Neural cell (in vitro differentiated cells): ENCODE data around the gene HDAC4.

Experiments
- CTCF ChIP-seq: fragments of 450-650 bp; IDR thresholded peaks from 2 replicates; pipeline ENCODE4 v1.5.1; 2014; ENCODE audit warnings: antibody characterized with exemption, mild to moderate bottlenecking, moderate library complexity; ENCODE audit not compliant: poor library complexity, severe bottlenecking
- EP300 ChIP-seq: fragments of 450-650 bp; conservative IDR thresholded peaks from 2 replicates; pipeline ENCODE4 v1.6.1; 2014; ENCODE audit warnings: antibody characterized with exemption, mild to moderate bottlenecking, moderate library complexity; ENCODE audit not compliant: poor library complexity, severe bottlenecking
- REST ChIP-seq: IDR thresholded peaks from 2 replicates; pipeline ENCODE4 v1.6.1; 2012; ENCODE audit warnings: borderline replicate concordance
- TAF1 ChIP-seq: IDR thresholded peaks from 2 replicates; pipeline ENCODE4 v1.6.1; 2012; ENCODE audit warnings: low read depth

GRCh38 chr2:239231231-239232194 lies 169.3 kb downstream of the HDAC4 start:
- no peak for TF ChIP-seq CTCF
- TF ChIP-seq EP300: no peak
- no peak for TF ChIP-seq TAF1
- no peak for TF ChIP-seq REST
